ENCODE data around the gene OR4D2.
"Not testable (repeated sequence)": the region's sequence is repeated elsewhere in the genome, so short reads cannot be mapped to it uniquely, and the experiment has no call there.

The OR4D2 gene

GRCh38 chr17:58166682-58167081, at the start of gene OR4D2:
Gene OR4D2 (plus strand): TSS chr17:58166982. CDS start chr17:58169656, 2,674 bp downstream.
- DNase-seq (ENCODE audit: low read depth): no peak

DNA sequence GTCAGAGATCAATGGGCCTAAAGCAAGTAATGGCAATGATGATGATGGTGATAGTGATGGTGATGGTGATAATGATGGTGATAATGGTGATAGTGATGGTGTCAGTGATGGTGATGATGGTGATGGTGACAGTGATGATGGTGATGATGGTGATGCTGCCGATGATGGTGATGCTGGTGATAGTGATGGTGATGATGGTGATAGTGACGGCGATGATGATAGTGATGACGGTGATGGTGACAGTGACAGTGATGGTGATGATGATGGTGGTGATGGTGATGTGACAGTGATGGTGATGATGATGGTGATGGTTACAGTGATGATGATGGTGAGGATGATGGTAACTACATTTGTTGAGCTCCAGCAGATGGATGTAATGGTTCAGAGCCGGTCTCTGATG, 49.4 kb upstream of the OR4D2 start:
- DNase-seq (ENCODE audit: low read depth): no peak

GRCh38 chr17:58119491-58119890, 47.3 kb upstream of the OR4D2 start:
- DNase-seq (ENCODE audit: low read depth): no peak

DNA sequence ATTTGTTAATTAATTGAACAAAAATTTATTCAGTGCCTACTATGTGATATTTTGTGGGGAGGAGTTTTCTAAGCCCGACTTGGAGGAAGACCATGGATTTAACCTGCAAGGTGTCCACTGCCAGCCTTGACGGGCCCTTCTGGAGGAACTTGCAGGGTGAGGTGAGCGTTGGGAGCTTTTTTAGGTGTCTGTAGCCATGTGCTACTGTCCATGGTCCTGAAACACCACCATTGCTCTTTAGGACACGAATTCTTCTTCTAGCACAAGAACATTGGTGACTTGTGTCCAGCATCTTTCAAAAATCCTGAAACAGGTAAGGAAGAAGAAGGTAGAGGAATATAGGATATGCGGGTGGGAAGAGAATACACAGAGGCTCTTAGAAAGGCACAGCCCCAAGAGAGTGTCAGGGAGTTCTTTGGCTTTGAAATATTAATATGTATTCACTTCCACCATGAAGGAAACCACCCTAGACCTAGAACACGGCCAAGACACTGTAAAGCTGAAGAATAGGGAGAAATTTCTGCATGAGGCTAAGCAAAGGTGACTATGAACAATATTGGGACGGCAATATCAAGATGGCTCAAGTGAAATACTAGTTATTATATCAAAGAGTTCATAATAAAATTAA, 46.5 kb upstream of the OR4D2 start:
- no peak for DNase-seq (ENCODE audit: low read depth)

DNA sequence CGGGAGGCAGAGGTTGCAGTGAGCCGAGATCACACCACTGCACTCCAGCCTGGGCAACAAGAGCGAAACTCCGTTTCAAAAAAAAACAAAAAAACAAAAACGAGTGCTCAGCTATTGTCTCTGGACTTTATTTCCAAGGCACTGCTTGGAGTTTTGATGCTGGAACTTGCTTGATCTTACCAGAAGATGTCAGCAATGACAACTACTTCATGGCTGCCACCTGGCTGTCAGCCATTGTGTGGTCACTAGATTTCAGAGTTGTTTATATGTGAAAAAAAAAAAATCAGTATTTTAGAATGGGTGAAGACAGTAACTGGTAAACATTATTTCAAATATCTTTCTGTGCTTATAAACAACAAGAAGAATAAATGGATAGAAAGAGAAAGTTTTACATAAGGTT, 44.9 kb upstream of the OR4D2 start:
- peak; percentile 6 for DNase-seq (ENCODE audit: low read depth)

- no peak for DNase-seq (ENCODE audit: low read depth)
These were observed 38.9 kb upstream of the OR4D2 start for GRCh38 chr17:58127846-58128245.

DNA sequence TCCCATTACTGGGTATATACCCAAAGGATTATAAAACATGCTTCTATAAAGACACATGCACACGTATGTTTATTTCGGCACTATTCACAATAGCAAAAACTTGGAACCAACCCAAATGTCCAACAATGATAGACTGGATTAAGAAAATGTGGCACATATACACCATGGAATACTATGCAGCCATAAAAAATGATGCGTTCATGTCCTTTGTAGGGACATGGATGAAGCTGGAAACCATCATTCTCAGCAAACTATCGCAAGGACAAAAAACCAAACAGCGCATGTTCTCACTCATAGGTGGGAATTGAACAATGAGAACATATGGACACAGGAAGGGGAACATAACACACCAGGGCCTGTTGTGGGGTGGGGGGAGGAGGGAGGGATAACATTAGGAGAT, 34.1 kb upstream of the OR4D2 start:
- DNase-seq (ENCODE audit: low read depth): not testable (repeated sequence)

DNA sequence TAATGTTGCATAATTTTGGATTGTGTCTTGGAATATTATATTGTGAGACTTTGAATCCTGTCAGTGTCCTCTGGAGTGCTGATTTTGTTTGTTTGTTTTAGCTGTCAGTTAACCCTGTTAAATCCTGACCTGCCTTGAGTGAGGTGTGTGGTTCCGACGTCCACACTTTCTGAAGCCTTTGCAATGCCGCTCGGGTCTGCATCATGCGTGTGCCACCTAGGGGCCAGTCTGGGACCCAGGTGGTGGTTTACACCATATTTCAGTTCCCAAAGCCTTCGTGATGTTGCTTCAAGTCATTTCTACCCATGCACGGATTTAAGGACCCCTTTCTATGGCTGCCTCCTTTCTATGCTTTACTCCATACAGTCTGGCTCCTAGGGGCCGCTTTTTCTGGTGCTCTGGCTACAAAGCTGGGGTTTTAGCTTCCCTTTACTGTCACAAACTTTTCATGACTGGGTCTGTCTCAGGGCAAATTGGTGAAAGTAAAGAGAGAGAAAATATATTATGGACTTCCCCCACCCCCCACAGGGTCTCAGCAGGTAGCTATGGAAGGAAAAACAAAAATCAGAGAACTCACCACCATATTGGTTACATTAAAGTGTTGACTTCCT, 30.0 kb upstream of the OR4D2 start:
- DNase-seq (ENCODE audit: low read depth): no peak

DNA sequence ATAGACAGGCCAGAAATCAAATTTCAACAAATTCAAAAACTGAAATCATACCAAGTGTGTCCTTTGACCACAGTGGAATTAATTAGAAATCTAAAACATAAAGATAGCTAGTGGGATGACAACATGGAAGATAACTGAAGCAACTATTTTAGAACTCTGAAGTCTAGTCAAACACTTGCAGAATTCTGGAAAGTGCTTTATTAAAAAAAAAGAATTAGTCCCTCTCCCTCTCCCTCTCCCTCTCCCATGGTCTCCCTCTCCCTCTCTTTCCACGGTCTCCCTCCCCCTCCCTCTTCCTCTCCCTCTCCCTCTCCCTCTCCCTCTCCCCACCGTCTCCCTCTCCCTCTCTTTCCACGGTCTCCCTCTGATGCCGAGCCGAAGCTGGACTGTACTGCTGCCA, 25.3 kb upstream of the OR4D2 start:
- no peak for DNase-seq (ENCODE audit: low read depth)

DNA sequence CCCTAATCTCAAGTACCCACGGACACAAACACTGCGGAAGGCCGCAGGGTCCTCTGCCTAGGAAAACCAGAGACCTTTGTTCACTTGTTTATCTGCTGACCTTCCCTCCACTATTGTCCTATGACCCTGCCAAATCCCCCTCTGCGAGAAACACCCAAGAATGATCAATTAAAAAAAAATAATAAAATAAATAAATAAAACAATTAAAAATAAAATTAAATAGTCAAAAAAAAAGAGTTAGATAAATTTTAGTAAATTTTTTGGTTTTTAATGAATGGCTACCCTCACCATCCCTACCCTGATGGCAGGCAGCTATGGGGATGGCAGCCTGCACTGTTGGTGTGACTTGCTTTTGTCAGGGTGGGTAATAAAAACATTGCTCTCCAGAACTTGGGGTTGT, 23.4 kb upstream of the OR4D2 start:
- not testable (repeated sequence) for DNase-seq (ENCODE audit: low read depth)

DNA sequence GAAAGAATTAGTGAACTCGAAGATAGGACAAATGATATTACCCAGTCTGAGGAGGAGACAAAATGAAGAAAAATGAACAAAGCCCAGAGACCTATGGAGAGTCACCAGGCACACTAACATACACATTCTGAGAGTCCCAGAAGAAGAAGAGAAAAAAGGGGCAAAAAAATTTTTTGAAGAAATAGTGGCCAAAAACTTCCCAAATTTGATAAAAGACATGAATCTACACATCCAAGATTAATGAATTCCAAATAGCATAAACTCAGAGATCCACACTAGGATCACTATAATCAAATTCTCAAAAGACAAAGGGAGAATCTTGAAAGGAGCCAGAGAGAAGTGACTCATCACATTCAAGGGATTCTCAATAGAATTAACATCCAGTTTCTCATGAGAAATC, 22.0 kb upstream of the OR4D2 start:
- DNase-seq (ENCODE audit: low read depth): no peak

DNA sequence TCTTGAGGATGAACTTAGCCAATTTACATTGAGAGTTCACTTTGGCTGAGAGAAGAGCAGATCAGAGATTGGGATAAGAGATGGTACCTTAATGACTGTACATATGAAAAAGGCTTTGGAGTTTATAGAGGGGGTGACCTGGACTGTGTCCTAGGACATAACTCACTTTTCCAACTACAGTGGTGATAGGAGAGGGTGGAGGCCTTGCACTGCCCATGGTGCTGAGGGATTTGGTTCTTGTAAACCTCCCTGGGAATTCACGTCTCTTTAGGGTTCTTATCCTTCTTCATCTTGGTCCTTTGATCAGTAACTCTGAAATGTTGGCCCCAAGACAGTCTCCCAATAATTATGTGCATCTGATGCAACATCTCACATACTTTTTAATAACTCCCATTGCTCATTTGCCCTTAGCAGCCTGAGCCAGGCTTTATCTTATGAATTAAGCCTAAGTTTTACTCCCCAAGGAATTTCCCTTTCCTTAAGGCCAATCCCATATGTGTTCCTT, 18.8 kb upstream of the OR4D2 start, which contains the start of gene OR4D1:
Gene OR4D1 (plus strand): TSS at position 455 of the 505 bp plus-strand sequence. CDS start 6,770 bp downstream, outside the sequence.
- DNase-seq (ENCODE audit: low read depth): no peak

DNA sequence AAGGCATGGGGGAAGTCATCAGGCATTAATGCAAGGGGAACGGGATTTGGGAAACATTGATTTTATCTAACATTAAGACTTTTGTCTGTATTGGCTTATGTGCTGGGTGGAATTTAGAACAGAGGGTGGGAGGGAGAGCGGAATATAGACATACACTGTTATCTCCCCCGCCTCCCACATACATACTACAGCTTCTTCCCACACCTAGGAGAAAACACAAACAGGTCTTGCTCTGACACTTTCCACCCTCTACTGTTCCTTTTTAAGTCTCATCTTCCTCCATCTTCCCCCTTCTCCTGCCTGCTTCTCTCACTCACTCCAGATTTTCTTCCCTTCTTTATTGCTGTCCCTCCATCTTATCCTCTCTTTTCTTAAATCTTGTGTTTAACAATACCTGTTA, 18.2 kb upstream of the OR4D2 start:
- no peak for DNase-seq (ENCODE audit: low read depth)

GRCh38 chr17:58150394-58150793, 16.4 kb upstream of the OR4D2 start:
- no peak for DNase-seq (ENCODE audit: low read depth)

- DNase-seq (ENCODE audit: low read depth): peak; percentile 66
These were observed 13.7 kb upstream of the OR4D2 start for GRCh38 chr17:58153046-58153445.

DNA sequence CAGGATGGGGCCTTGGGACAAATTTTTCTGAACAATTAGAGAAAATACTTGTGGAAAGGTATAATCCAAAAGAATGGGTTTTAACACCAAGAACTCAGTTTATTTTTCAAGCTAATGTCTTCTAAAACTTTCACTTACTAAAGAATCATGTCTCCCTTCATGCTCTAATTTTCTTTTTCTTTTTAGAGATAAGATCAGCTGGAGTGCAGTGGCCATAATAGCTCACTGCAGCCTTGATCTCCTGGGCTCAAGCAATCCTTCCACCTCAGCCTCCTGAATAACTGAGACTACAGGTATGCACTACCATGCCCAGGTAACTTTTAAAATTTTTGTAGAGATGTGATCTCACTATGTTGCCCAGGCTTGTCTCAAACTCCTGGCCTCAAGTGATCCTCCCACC, 13.1 kb upstream of the OR4D2 start:
- no peak for DNase-seq (ENCODE audit: low read depth)

- DNase-seq (ENCODE audit: low read depth): peak; percentile 38
These were observed 9.7 kb upstream of the OR4D2 start for GRCh38 chr17:58156839-58157803.

GRCh38 chr17:58158181-58158580, 8.6 kb upstream of the OR4D2 start:
- DNase-seq (ENCODE audit: low read depth): no peak

- DNase-seq (ENCODE audit: low read depth): no peak
These were observed 5.2 kb upstream of the OR4D2 start for GRCh38 chr17:58161566-58161965.

GRCh38 chr17:58165981-58166380, 801 bp upstream of the OR4D2 start:
- DNase-seq (ENCODE audit: low read depth): no peak

- DNase-seq (ENCODE audit: low read depth): no peak
These were observed 3.8 kb downstream of the OR4D2 start for GRCh38 chr17:58170622-58171021.

GRCh38 chr17:58172369-58173071, 5.7 kb downstream of the OR4D2 start:
- no peak for DNase-seq (ENCODE audit: low read depth)

Data from T-helper 22 cell (primary cell).